ENCODE data around the gene ZNF277.

The ZNF277 gene

GRCh38 chr7:112172870-112173567, 33.5 kb upstream of the ZNF277 start:
- TF ChIP-seq, protein P1, sequence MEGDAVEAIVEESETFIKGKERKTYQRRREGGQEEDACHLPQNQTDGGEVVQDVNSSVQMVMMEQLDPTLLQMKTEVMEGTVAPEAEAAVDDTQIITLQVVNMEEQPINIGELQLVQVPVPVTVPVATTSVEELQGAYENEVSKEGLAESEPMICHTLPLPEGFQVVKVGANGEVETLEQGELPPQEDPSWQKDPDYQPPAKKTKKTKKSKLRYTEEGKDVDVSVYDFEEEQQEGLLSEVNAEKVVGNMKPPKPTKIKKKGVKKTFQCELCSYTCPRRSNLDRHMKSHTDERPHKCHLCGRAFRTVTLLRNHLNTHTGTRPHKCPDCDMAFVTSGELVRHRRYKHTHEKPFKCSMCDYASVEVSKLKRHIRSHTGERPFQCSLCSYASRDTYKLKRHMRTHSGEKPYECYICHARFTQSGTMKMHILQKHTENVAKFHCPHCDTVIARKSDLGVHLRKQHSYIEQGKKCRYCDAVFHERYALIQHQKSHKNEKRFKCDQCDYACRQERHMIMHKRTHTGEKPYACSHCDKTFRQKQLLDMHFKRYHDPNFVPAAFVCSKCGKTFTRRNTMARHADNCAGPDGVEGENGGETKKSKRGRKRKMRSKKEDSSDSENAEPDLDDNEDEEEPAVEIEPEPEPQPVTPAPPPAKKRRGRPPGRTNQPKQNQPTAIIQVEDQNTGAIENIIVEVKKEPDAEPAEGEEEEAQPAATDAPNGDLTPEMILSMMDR (IDR thresholded peaks at IDR 0.05; ENCODE audit: control insufficient read depth, insufficient read depth, low read depth, low read length, missing control alignments) = no peak
- DNase-seq (ENCODE audit: low read depth) = no peak
- no peak overlapping the region for H3K4me3 ChIP-seq (ENCODE audit: control insufficient read depth, low read depth, low read length)

- no peak for DNase-seq (ENCODE audit: low read depth)
- H3K4me3 ChIP-seq (ENCODE audit: control insufficient read depth, low read depth, low read length) = no peak overlapping the region
- TF ChIP-seq, protein P1 (IDR thresholded peaks at IDR 0.05; ENCODE audit: control insufficient read depth, insufficient read depth, low read depth, low read length, missing control alignments) = no peak
These were observed 33.0 kb upstream of the ZNF277 start for GRCh38 chr7:112173568-112173905.

GRCh38 chr7:112174192-112174591, 32.3 kb upstream of the ZNF277 start:
- DNase-seq (ENCODE audit: low read depth) = no peak
- TF ChIP-seq, protein P1 (IDR thresholded peaks at IDR 0.05; ENCODE audit: control insufficient read depth, insufficient read depth, low read depth, low read length, missing control alignments) = no peak

DNA sequence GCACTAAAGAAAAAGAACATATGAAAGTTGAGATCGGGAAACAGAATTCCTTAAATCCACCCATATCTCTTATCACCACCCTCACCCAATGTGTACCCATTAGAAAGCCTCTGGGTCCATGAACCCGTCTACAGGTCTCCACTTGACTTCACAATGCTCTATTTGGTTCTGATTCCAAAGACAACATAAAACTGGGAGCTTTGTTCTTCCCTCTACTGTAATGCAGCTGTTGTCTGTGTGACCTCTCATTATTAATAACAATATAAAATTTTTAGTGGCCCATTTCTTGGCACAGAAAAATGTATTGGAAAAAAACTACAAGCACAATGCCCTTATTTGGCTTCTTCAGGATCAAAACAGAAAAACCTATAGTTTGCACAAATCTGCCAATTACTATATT, 30.3 kb upstream of the ZNF277 start:
- no peak for DNase-seq (ENCODE audit: low read depth)
- TF ChIP-seq, protein P1 (IDR thresholded peaks at IDR 0.05; ENCODE audit: control insufficient read depth, insufficient read depth, low read depth, low read length, missing control alignments) = no peak
- H3K4me3 ChIP-seq (ENCODE audit: control insufficient read depth, low read depth, low read length) = no peak overlapping the region

More at GRCh38 chr7:112174192-112174591, 32.3 kb upstream of the ZNF277 start:
- H3K4me3 ChIP-seq (ENCODE audit: control insufficient read depth, low read depth, low read length) = no peak overlapping the region

- TF ChIP-seq, protein P1 (IDR thresholded peaks at IDR 0.05; ENCODE audit: control insufficient read depth, insufficient read depth, low read depth, low read length, missing control alignments) = no peak
- no peak for DNase-seq (ENCODE audit: low read depth)
- H3K4me3 ChIP-seq (ENCODE audit: control insufficient read depth, low read depth, low read length) = no peak overlapping the region
These were observed 29.6 kb upstream of the ZNF277 start for GRCh38 chr7:112176693-112177415.

DNA sequence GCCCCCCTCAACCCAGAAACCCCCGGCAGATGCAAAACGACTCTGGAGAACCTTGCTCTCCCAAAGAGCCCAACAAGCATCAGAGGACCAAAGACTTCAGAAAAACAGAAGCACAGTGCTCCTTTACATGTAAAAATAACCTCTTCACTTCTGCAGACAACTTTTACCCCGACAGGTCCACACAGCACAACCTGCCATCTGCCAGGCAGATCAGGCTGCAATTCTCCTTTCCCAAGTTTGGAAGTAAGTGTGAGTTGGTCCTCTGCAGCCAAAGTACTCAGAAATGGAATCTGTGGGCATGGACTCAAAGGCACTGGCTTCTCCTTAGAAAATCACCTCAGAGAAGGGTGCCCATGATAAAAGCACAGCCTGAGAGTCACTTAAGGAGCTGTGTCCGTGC, 26.3 kb upstream of the ZNF277 start:
- TF ChIP-seq, protein P1 (IDR thresholded peaks at IDR 0.05; ENCODE audit: control insufficient read depth, insufficient read depth, low read depth, low read length, missing control alignments) = no peak
- DNase-seq (ENCODE audit: low read depth) = no peak
- H3K4me3 ChIP-seq (ENCODE audit: control insufficient read depth, low read depth, low read length) = no peak overlapping the region

Data from AG09309 (cell line).